IPS-11a (cell line): ENCODE results near the gene HSDL1.

Source experiments
- H3K4me3 ChIP-seq: one replicate; pipeline ENCODE4 v1.5.1; 2013; ENCODE audit warnings: low read depth, low read length, control low read depth

Gene HSDL1

GRCh38 chr16:84144859-84145639 is at the start of gene HSDL1, which contains the start of gene DNAAF1:
TSS of gene HSDL1 (minus strand) at chr16:84145177. CDS start at chr16:84131321, 13,856 bp downstream.
TSS of gene DNAAF1 (plus strand) at chr16:84145308. CDS start at chr16:84145441, 133 bp downstream.
- peak within 1 kb of the TSS; percentile 56 for H3K4me3 ChIP-seq

- no peak overlapping the region for H3K4me3 ChIP-seq
These were observed 49.0 kb upstream of the HSDL1 start for GRCh38 chr16:84194018-84194417.

- no peak overlapping the region for H3K4me3 ChIP-seq
These were observed 48.5 kb upstream of the HSDL1 start for GRCh38 chr16:84193480-84193879.

DNA sequence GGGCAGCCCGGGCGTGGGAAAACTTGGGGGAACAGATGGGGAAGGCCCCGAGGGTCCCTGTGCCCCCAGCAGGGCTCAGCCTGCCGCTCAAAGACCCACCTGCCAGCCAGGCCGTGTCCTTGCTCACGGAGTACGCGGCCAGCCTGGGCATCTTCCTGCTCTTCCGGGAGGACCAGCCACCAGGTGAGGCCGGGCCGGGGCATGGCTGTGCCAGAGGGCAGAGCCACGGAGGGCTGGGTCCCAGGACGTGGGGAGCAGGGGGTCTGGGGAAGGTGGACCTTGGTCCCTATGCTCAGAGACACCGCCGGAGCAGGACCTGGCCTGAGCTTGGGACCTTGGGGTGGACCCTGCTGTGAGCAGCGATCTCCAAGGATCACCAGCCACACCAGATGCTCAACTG is 46.5 kb upstream of the HSDL1 start:
- no peak overlapping the region for H3K4me3 ChIP-seq

GRCh38 chr16:84190731-84191388 is 45.9 kb upstream of the HSDL1 start, which contains the start of gene ADAD2:
TSS of gene ADAD2 (plus strand) at chr16:84191157. CDS start at chr16:84191231, 74 bp downstream.
- no peak within 1 kb of the TSS for H3K4me3 ChIP-seq

DNA sequence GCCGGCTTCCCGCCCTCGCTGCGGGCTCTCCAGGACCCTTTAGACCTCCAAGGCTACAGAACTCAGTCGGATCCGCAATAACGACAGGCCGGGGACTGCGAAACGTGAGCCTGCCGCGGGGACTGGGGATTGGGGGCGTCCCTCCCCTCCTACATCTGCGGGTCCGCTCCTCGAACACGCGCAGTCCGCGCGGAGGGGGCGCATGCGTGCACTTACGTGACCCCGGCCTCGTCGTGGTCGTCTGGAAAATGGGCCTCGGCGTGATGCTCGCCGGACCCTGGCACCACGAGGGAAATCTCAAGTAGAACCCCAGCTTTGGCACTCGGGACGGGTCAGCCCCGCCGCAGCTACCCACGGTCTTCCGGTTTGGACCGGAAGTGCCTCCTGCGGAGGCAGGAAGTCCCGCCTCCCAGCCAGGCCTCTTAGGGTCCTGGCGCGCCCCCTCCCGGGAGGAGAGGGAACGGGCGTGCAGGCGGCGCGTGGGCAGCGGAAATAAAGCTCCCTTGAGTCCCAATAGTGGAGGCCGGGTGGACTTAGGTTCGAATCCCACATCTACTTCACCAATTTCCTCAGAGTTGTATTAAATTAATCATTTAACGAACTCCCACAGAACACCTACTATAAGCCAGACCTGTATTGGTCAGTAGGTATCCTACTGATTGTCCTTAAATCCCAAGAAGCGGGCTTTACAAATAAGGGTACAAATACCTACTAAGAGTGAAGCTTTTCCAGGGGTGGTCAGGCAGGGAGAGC is 41.9 kb upstream of the HSDL1 start, which contains the start of gene TAF1C:
Gene TAF1C (minus strand): TSS at position 373 of the 753 bp plus-strand sequence. CDS start 2,069 bp downstream, outside the sequence.
- H3K4me3 ChIP-seq, result peak within 1 kb of the TSS; percentile 96

GRCh38 chr16:84184775-84185174 is 39.8 kb upstream of the HSDL1 start:
- no peak overlapping the region for H3K4me3 ChIP-seq

DNA sequence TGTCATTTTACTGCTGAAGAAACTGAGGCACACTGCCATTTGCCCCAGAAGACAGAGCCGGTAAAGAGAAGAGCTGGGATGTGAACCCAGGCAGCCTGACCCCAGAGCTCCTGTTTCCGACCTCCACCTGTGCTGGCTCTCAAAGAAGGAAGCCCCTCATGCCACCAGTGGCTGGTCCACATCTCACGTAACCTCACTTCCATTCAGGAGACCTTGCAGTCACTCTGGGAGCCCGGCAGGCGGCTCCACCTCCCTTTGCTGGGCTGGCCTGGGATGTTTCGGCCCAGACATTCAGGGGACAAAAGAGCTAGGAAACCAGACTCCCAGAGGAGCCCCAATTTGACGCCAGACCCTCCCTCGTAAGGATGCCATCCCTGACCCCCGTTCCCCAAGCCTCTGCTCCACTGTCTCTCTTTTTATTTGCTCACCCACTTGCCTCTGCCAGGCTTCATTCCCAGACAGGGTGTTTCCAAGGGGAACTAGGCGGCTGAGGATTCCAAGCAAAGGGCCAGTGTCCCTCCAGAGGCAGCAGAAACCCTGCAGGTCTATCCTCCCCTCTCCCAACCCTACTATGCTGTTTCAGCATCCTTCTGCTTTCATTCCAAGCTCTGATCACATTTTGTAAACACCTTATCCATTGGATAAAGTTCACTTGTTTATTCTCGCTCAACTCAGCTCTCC is 39.1 kb upstream of the HSDL1 start:
- no peak overlapping the region for H3K4me3 ChIP-seq

DNA sequence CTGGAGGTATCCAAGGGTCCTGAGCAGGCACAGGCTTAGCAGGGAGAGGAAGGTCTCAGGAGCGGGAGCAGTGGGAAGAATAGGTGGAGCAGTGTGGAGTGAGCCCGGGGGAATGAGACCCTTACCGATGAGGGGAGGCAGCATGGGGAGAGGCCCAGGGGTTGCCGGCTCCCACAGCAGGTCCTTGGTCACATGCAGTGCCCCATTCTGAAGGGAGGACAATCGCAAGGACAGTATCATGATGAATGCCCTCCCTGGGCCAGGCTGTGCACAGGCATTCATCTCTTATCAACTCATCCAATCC is 38.5 kb upstream of the HSDL1 start:
- H3K4me3 ChIP-seq, result no peak overlapping the region

DNA sequence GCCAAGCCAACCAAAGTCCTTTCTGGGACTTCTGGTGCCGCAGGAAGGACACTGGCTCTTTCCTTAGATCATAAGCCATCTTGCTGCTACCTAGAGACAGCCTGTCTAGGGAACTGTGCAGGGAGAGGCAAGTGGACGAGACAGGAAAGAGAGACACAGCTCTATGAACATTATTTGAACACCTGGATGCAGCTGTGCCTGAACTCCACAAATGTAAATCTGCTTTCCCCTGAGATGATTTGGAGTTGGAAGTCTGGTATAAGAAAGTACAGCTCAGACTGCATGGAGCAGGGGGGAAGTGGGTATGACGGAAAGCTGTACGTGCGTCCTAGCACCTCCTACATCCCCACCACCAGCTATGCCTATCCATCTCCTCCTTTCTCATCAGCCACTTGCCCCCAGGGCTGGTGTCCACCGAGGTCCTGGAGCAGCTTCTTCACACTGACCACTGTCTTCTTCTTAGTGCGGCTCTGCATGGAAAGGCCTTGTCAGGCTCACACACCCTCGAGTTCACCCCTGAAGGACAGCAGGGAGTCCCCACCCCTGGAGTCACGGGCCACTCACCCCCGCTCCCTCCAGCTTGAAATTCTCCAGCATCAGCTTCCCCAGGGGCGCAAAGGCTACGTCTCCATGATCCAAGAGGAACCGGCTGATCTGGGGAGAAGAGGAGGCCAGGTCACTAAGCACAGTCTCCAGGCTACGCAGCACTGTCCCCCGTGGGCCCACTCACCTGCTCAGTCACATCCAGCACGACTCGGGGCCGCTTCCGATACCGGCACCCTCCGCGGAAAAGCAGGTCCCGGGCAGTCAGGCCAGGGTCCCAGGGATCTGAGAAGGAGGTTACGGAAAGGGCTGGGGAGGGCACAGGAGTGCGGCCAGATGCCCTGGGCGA is 37.9 kb upstream of the HSDL1 start:
- no peak overlapping the region for H3K4me3 ChIP-seq

- no peak overlapping the region for H3K4me3 ChIP-seq
These were observed 37.1 kb upstream of the HSDL1 start for GRCh38 chr16:84182104-84182503.

GRCh38 chr16:84181144-84181915 is 36.4 kb upstream of the HSDL1 start:
- no peak overlapping the region for H3K4me3 ChIP-seq

DNA sequence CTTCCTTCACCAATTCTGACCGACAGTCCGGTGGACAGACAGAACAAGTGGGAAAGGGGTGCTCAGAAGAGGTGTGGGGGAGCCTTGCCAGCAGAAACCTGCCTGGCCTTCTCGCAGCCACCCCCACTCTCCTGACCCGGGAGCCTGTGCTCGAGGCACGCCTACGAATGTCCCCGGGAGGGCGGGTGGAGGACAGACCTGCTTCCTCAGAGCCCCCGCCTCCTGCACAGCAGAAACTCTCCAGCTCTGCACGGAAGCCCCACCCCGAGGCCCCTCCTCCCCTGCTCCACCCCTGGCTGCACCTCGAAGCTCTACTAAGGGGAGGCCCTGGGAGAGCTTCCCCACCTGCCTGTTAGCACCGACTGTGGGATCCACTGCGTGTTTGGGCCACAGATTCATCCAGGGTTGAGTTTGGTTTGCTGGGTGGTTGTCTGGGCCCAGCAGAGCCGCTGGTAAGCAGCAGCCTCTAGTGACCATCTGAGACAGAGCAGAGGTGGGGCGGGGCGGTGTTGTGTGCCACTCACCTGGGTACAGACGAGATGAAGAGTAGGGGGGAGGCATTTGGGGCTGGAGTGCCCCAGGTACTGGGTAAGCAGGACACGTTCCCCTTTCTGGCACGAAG is 35.7 kb upstream of the HSDL1 start:
- H3K4me3 ChIP-seq, result no peak overlapping the region

DNA sequence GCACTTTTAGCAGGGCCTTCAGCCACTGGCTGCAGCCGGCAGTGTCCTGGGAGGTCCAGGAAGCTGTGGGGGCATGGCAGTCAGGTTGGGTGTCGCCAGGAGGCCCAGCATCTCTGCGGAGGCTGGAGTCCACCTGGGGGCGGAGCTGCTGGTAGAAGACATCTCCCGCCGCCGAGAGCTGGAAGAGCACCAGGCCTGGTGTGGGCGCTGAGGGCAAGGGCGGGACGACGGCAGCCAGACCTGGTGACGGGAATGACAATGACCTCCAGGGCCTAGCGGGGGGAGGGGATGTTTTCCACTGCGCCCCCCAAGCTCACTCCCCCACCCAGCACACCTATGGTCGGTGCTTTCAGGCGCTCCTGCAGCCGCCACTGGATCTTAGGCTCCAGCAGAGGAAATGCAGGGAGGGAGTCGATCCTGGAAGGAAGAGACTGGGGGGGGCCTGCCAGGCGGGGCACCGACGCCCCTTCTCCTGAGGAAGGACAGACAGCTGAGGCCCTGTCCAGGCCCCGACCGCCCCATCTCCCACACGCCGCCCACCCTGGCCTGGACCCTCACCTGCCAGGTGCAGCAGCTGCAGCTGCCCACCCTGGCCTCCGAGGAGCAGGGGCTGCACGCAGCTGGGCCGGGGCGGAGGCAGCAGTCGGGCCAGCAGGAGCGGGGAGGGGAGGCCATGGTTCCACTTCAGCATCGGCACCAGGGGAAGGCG is 34.8 kb upstream of the HSDL1 start:
- no peak overlapping the region for H3K4me3 ChIP-seq

DNA sequence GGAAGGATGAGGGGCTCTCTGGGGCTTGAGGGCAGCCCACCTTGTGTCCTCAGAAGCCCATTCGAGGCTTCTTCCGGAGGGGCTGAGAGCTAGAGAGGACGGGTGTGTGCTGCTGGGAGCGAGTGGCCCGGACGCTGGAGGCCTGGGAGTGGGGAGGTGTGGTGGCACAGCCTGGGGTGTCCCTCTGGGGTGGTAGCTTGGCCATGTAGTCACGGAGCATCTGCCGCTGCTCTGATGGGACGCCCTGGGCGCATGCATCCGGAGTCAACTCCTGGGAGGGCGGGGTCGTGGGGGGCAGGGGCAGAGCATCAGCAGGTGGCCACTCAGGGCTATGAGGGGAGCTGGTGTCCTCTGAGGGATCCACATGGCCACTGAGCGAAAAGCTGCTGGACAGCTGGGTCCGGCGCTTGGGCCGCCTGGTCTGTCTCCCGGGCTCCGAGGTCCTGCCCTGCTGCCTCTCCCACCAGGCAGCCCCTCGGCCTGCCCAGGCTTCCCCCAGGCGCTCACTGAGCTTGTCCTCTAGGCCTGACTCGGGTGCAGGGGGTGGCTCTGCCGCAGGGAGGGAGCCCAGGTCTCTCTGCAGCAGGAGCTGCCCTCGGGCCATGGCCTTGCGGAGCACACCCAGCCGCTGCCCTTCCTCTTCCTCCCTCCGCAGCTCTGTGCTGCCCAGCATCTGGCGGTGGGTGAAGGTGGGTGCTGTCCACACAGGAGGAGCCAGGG is 34.1 kb upstream of the HSDL1 start:
- no peak overlapping the region for H3K4me3 ChIP-seq

DNA sequence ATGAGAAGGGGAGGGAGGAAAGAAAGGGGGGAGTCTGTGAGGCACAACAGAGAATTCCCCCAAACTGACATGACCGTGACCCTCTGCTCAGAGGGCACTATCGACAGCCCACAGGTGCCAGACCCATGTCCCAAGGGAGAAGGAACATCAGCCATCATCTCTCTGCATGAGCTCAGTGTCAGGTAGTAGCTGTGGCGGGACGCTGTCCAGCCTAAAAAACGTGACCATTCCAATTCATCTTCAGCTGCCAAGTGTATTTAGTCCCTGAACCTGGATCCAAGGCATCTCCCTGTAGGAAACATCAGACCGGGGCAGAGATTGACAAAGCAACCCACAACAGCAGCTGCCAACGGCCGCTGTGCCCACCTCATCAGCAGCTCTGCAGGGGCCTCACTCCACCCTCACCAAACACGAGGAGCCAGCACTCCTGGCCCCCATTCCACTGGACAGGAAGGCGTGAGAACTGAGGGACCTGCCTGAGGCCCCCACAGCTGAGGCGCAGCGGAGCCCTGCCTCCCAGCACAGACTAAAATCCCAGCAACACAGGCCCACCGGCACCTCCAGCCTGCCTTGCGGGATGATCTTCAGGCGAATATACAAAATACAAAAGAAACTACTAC is 33.3 kb upstream of the HSDL1 start:
- no peak overlapping the region for H3K4me3 ChIP-seq

- no peak overlapping the region for H3K4me3 ChIP-seq
These were observed 32.7 kb upstream of the HSDL1 start for GRCh38 chr16:84177741-84178073.
